OCI-LY3 (cell line): ENCODE results near the gene SERPINA4.
"Not testable (repeated sequence)": the region's sequence is repeated elsewhere in the genome, so short reads cannot be mapped to it uniquely, and the experiment has no call there.

Experiments
- H2AFZ ChIP-seq: fragments of 200-600, 300-600 bp; shearing (Covaris generic); 2 replicates; pipeline ENCODE4 v1.6.0; 2014; ENCODE audit warnings: antibody characterized with exemption, low read depth, low read length
- H3K27ac ChIP-seq: fragments of 200-600, 300-600 bp; sonication (generic); 2 replicates; pipeline ENCODE4 v1.5.1; 2014; ENCODE audit warnings: mild to moderate bottlenecking, low read length, moderate library complexity, mixed read lengths
- H3K27me3 ChIP-seq: fragments of 200-600, 300-600 bp; sonication (generic); 2 replicates; pipeline ENCODE4 v1.6.1; 2014; ENCODE audit warnings: low read depth, low read length, mixed read lengths
- H3K36me3 ChIP-seq: fragments of 200-600, 300-600 bp; sonication (generic); replicated peaks from 2 replicates; pipeline ENCODE3; 2014; ENCODE audit warnings: low read depth, low read length, mixed read lengths
- H3K4me1 ChIP-seq: fragments of 300-600, 200-600 bp; sonication (generic); 2 replicates; pipeline ENCODE4 v1.6.1; 2014; ENCODE audit warnings: low read length, mixed read lengths
- H3K4me2 ChIP-seq: fragments of 200-600, 300-600 bp; sonication (generic); 2 replicates; pipeline ENCODE4 v1.6.1; 2014; ENCODE audit warnings: low read length, mixed read lengths
- H3K4me3 ChIP-seq: fragments of 300-600, 200-600 bp; sonication (generic); 2 replicates; pipeline ENCODE4 v1.5.1; 2014; ENCODE audit warnings: antibody characterized with exemption, mild to moderate bottlenecking, low read length, moderate library complexity
- H3K79me2 ChIP-seq: fragments of 300-600, 200-600 bp; shearing (Covaris generic); 2 replicates; pipeline ENCODE4 v1.6.1; 2014; ENCODE audit warnings: mild to moderate bottlenecking, low read length, mixed read lengths
- H3K9ac ChIP-seq: fragments of 300-600, 200-600 bp; shearing (Covaris generic); 2 replicates; pipeline ENCODE4 v1.6.0; 2014; ENCODE audit warnings: mild to moderate bottlenecking, low read length, moderate library complexity
- H3K9me3 ChIP-seq: fragments of 200-600, 300-600 bp; shearing (Covaris generic); 2 replicates; pipeline ENCODE4 v1.6.1; 2014; ENCODE audit warnings: low read length, mixed read lengths; ENCODE audit not compliant: insufficient read depth
- H4K20me1 ChIP-seq: fragments of 200-600, 300-600 bp; sonication (generic); 2 replicates; pipeline ENCODE4 v1.6.1; 2016; ENCODE audit warnings: low read length, mixed read lengths; ENCODE audit not compliant: insufficient read depth
- EZH2phosphoT487 ChIP-seq: fragments of 200-600 bp; shearing (Covaris generic); IDR thresholded peaks from 2 replicates; pipeline ENCODE4 v1.6.1; 2018; ENCODE audit warnings: antibody characterized with exemption, mixed run types, low read depth
- TF ChIP-seq, protein P1 (sequence below): fragments of 200-600, 300-600 bp; sonication (generic); IDR thresholded peaks from 2 replicates; pipeline ENCODE4 v1.5.1; 2014; ENCODE audit warnings: antibody characterized with exemption, low read length, low read depth

The SERPINA4 gene

DNA sequence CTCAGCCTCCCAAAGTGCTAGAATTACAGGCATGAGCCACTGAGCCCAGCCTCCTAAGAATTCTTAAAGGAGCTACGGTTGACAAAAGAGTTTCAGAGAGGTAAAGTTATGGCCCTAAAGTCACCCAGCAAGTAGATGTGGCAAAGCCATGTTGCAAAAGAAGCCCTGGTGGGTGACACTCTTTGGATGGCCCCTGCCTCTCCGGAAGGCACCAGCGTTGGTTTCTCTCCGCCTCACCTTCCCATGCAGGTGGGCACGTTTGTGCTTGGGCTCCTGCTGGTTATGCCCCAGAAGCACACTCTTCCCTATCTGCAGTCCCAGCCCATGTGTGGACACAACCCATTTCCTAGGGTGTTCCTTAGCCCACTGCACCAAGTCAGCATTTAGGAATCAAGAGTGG lies 41.5 kb downstream of the SERPINA4 start:
- Histone ChIP-seq H3K4me2 (no peak overlapping the region), H4K20me1 (no peaks in the 10 kb centered on the region), H2AFZ (no peak overlapping the region), H3K27me3 (peaks cover 32% of the 10 kb centered on the region), H3K9me3 (no peaks in the 10 kb centered on the region), H3K4me3 (no peak overlapping the region), H3K79me2 (no peaks in the 10 kb centered on the region), H3K4me1 (no peaks in the 10 kb centered on the region), H3K36me3 (no peaks in the 10 kb centered on the region), H3K9ac (no peak overlapping the region), H3K27ac (no peak overlapping the region)
- no peak for TF ChIP-seq EZH2phosphoT487
- TF ChIP-seq, protein P1, sequence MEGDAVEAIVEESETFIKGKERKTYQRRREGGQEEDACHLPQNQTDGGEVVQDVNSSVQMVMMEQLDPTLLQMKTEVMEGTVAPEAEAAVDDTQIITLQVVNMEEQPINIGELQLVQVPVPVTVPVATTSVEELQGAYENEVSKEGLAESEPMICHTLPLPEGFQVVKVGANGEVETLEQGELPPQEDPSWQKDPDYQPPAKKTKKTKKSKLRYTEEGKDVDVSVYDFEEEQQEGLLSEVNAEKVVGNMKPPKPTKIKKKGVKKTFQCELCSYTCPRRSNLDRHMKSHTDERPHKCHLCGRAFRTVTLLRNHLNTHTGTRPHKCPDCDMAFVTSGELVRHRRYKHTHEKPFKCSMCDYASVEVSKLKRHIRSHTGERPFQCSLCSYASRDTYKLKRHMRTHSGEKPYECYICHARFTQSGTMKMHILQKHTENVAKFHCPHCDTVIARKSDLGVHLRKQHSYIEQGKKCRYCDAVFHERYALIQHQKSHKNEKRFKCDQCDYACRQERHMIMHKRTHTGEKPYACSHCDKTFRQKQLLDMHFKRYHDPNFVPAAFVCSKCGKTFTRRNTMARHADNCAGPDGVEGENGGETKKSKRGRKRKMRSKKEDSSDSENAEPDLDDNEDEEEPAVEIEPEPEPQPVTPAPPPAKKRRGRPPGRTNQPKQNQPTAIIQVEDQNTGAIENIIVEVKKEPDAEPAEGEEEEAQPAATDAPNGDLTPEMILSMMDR, result no peak

GRCh38 chr14:94605361-94605760 lies 44.1 kb downstream of the SERPINA4 start:
- TF ChIP-seq, protein P1, result no peak
- TF ChIP-seq EZH2phosphoT487, result no peak
- H3K27me3 ChIP-seq, result peaks cover 32% of the 10 kb centered on the region
- no peaks in the 10 kb centered on the region for H3K4me1 ChIP-seq
- no peak overlapping the region for H3K4me2 ChIP-seq
- H3K36me3 ChIP-seq, result no peaks in the 10 kb centered on the region
- no peaks in the 10 kb centered on the region for H3K79me2 ChIP-seq
- no peaks in the 10 kb centered on the region for H3K9me3 ChIP-seq
- no peak overlapping the region for H3K27ac ChIP-seq
- no peaks in the 10 kb centered on the region for H4K20me1 ChIP-seq
- H3K4me3 ChIP-seq, result no peak overlapping the region
- H3K9ac ChIP-seq, result no peak overlapping the region
- no peak overlapping the region for H2AFZ ChIP-seq

- not testable (repeated sequence) for H3K4me1 ChIP-seq, H3K27ac ChIP-seq
These were observed 47.7 kb downstream of the SERPINA4 start for GRCh38 chr14:94608966-94609365.

DNA sequence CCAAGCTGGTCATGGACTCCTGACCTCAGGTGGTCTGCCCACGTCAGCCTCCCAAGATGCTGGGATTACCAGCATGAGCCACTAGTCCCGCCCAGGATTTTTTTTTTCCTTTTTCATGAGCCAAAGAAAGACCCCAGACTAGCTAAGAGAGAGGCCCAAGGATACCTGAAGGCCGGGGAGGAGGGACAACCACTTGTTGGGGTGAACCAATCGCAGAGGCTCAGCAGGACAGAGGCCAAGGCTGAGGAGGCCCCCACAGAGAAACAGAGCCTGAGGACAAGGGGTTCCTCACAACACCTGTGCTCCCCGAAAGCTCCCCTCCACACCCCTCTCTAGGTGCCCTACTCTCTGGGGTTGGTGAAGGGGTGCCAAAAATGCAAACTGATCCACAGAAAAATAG lies 49.9 kb downstream of the SERPINA4 start:
- Histone ChIP-seq H3K79me2 (no peaks in the 10 kb centered on the region), H2AFZ (no peak overlapping the region), H3K36me3 (no peaks in the 10 kb centered on the region), H3K9me3 (no peaks in the 10 kb centered on the region), H3K27ac (no peak overlapping the region), H3K4me1 (no peaks in the 10 kb centered on the region), H3K4me2 (no peak overlapping the region), H3K9ac (no peak overlapping the region), H3K4me3 (no peak overlapping the region), H4K20me1 (no peaks in the 10 kb centered on the region), H3K27me3 (peaks cover 13% of the 10 kb centered on the region; the same call in 1 of the 2 replicates)
- TF ChIP-seq EZH2phosphoT487, result no peak
- TF ChIP-seq, protein P1, result no peak

More at GRCh38 chr14:94608966-94609365, 47.7 kb downstream of the SERPINA4 start:
- not testable (repeated sequence) for H3K9me3 ChIP-seq, H2AFZ ChIP-seq, H3K4me2 ChIP-seq, H3K79me2 ChIP-seq, H3K4me3 ChIP-seq, H3K9ac ChIP-seq, H3K36me3 ChIP-seq, H4K20me1 ChIP-seq
- peaks cover 32% of the 10 kb centered on the region for H3K27me3 ChIP-seq

GRCh38 chr14:94612174-94612573 lies 50.9 kb downstream of the SERPINA4 start, which contains the start of gene SERPINA3:
TSS of gene SERPINA3 (plus strand) at chr14:94612391. CDS start at chr14:94614442, 2,051 bp downstream.
- Histone ChIP-seq H4K20me1 (no peaks in the 10 kb centered on the region), H3K4me3 (no peak within 1 kb of the TSS), H3K27me3 (peaks cover 3% of the 10 kb centered on the region; the same call in 1 of the 2 replicates), H3K9me3 (no peaks in the 10 kb centered on the region), H3K4me2 (no peak within 1 kb of the TSS), H3K9ac (no peak within 1 kb of the TSS), H3K27ac (no peak within 1 kb of the TSS), H2AFZ (no peak within 1 kb of the TSS), H3K36me3 (no peaks in the 10 kb centered on the region), H3K4me1 (no peaks in the 10 kb centered on the region), H3K79me2 (no peaks in the 10 kb centered on the region)
- TF ChIP-seq, protein P1, result no peak
- TF ChIP-seq EZH2phosphoT487, result no peak
